ENCODE results near the gene LRRC8E. TPM values are rescaled to one million over a fixed set of nuclear protein-coding genes. Genes with fewer than 3 reads are reported as not detected.

The LRRC8E gene
- total RNA-seq, 1 experiment from 2014 or later, result 18.1 TPM

- Histone ChIP-seq H2AFZ (ENCODE audit: low read depth, low read length, poor library complexity, severe bottlenecking) (no peak overlapping the region), H4K20me1 (ENCODE audit: insufficient read depth) (no peaks in the 10 kb centered on the region), H3K4me1 (ENCODE audit: control insufficient read depth in 1 of 2, insufficient read depth in 2 of 2, low read length in 2 of 2) (peaks cover 5 to 25% of the 10 kb centered on the region in 2 experiments; a peak in 3 of 4 replicates), H3K4me2 (ENCODE audit: low read length) (no peak overlapping the region), H3K9me2 (ENCODE audit: insufficient read depth) (no peaks in the 10 kb centered on the region), H3K4me3 (replicated peaks in 1 of 2; ENCODE audit: low read depth in 1 of 2, low read length in 2 of 2) (no peak overlapping the region), H3K79me2 (ENCODE audit: insufficient read depth, low read length) (peaks cover 15% of the 10 kb centered on the region), H3K27me3 (ENCODE audit: insufficient read depth, low read length) (no peaks in the 10 kb centered on the region), H3K36me3 (ENCODE audit: control insufficient read depth in 1 of 2, insufficient read depth in 2 of 2, low read length in 2 of 2) (peaks cover 5 to 6% of the 10 kb centered on the region in 2 experiments; a peak in 3 of 4 replicates), H3K27ac (ENCODE audit: low read depth, low read length) (no peak overlapping the region), H3K9ac (ENCODE audit: low read length) (no peak overlapping the region), H3K9me3 (ENCODE audit: control insufficient read depth in 1 of 2, insufficient read depth in 1 of 2, low read depth in 1 of 2, low read length in 2 of 2) (no peaks in the 10 kb centered on the region)
- DNase-seq (ENCODE audit: low read depth, low spot score) (no peak), ATAC-seq (no peak)
- TF ChIP-seq ZBTB33 (IDR thresholded peaks at IDR 0.05; ENCODE audit: extremely low read depth, insufficient replicate concordance, low read length) (no peak), MAX (IDR thresholded peaks at IDR 0.05) (no peak), YY1 (IDR thresholded peaks at IDR 0.05; ENCODE audit: extremely low read depth, insufficient replicate concordance, low read depth, low read length) (no peak), POLR2AphosphoS5 (IDR thresholded peaks at IDR 0.05; ENCODE audit: low read depth, low read length) (no peak), CTCF (IDR thresholded peaks at IDR 0.05 in 2 of 3, conservative IDR thresholded peaks at IDR 0.05 in 1 of 3; ENCODE audit: borderline replicate concordance in 1 of 3, insufficient read depth in 1 of 3, low read depth in 2 of 3, low read length in 2 of 3) (no peak), EGR1 (IDR thresholded peaks at IDR 0.05; ENCODE audit: low read depth) (no peak), ELF1 (IDR thresholded peaks at IDR 0.05; ENCODE audit: borderline replicate concordance, low read depth) (no peak), SIN3A (IDR thresholded peaks at IDR 0.05; ENCODE audit: low read depth) (no peak), EZH2 (IDR thresholded peaks at IDR 0.05) (no peak)
- BruUV-seq (replicated peaks), result no TSS peak
- CTCF ChIA-PET, result interaction anchor here (1.0 kb wide), 1 partner anchor 9 kb away, joined by 4 read pairs; the partner anchor contains the start of gene MAP2K7
- RAD21 ChIA-PET (ENCODE audit: low non-redundant PET in 1 of 2, low total read pairs in 2 of 2, uncharacterized antibody in 2 of 2, unreplicated experiment in 2 of 2), result no interaction called here
- intact Hi-C loops (cut with micrococcal nuclease), result no loop called here
- POLR2A ChIA-PET, result no interaction called here
These were observed 24.6 kb downstream of the LRRC8E start for GRCh38 chr19:7912697-7913564.

Measured in HCT116 (cell line).